CD4-positive, CD25-positive, alpha-beta regulatory T cell (primary cell): ENCODE results near the gene IFI44L. TPM values are rescaled to one million over a fixed set of nuclear protein-coding genes. Genes with fewer than 3 reads are reported as not detected.

Experiments used
- ATAC-seq, 2 donors: fragments of 150-1000 bp; cut with Tn5 transposase; one replicate each; pipeline ENCODE4 v1.10.0; 2021; ENCODE audit warnings: low read depth in 2 of 2, moderate number of reproducible peaks in 2 of 2, moderate library complexity in 1 of 2
- DNase-seq, 3 donors: peaks; one replicate each; pipeline versions ENCODE4 v3.0.0 to v3.0.0-alpha.2; 2012 to 2022; ENCODE audit warnings: mixed read lengths in 1 of 3
- H3K27ac ChIP-seq: one replicate; pipeline ENCODE4 v1.7.0; 2013; ENCODE audit warnings: mild to moderate bottlenecking, low read length; ENCODE audit not compliant: insufficient read depth, poor library complexity, severe bottlenecking
- H3K27me3 ChIP-seq: one replicate; pipeline ENCODE4 v1.7.0; 2013; ENCODE audit warnings: low read length; ENCODE audit not compliant: control insufficient read depth, insufficient read depth
- H3K36me3 ChIP-seq: one replicate; pipeline ENCODE4 v1.7.0; 2013; ENCODE audit warnings: mild to moderate bottlenecking, low read length, moderate library complexity; ENCODE audit not compliant: control insufficient read depth, insufficient read depth
- H3K4me1 ChIP-seq: 2 replicates; pipeline ENCODE4 v1.7.0; 2013; ENCODE audit warnings: mild to moderate bottlenecking, low read length; ENCODE audit not compliant: insufficient read depth, control insufficient read depth, poor library complexity, severe bottlenecking
- H3K4me3 ChIP-seq: one replicate; pipeline ENCODE4 v1.7.0; 2013; ENCODE audit warnings: low read depth, mild to moderate bottlenecking, low read length, moderate library complexity
- H3K9me3 ChIP-seq, 2 experiments: 1 replicate in 1 of 2; 2 replicates in 1 of 2; pipeline ENCODE4 v1.7.0; 2013; ENCODE audit warnings: low read length in 2 of 2, mild to moderate bottlenecking in 1 of 2, moderate library complexity in 1 of 2; ENCODE audit not compliant: control insufficient read depth in 2 of 2
- H3K27ac Mint-ChIP-seq, 3 donors: one replicate each; pipeline ENCODE4 v1.8.0; 2020 to 2022; ENCODE audit warnings: mild to moderate bottlenecking in 3 of 3, mixed read lengths in 3 of 3, moderate library complexity in 2 of 3
- H3K27me3 Mint-ChIP-seq: one replicate; pipeline ENCODE4 v1.8.0; 2022; ENCODE audit warnings: mild to moderate bottlenecking, mixed read lengths
- H3K36me3 Mint-ChIP-seq: one replicate; pipeline ENCODE4 v1.8.0; 2020; ENCODE audit warnings: mixed read lengths
- H3K4me1 Mint-ChIP-seq, 4 donors: one replicate each; pipeline ENCODE4 v1.8.0; 2020 to 2022; ENCODE audit warnings: mixed read lengths in 4 of 4, mild to moderate bottlenecking in 1 of 4
- H3K4me3 Mint-ChIP-seq, 4 donors: one replicate each; pipeline ENCODE4 v1.8.0; 2020 to 2022; ENCODE audit warnings: mild to moderate bottlenecking in 4 of 4, mixed read lengths in 4 of 4, moderate library complexity in 3 of 4
- H3K9me3 Mint-ChIP-seq, 7 donors: one replicate each; pipeline ENCODE4 v1.8.0; 2020 to 2022; ENCODE audit warnings: mixed read lengths in 7 of 7, mild to moderate bottlenecking in 3 of 7, moderate library complexity in 2 of 7
- polyA plus RNA-seq, 4 donors: library from polyadenylated mRNA; unstranded; fragments of 300-500 nt; fragmentation: Illumina TruSeq; gene quantifications; one replicate each; pipeline ENCODE4 v1.2.3, GENCODE V29; 2021
- total RNA-seq: library from RNA; stranded (reverse); gene quantifications from one replicate; pipeline ENCODE4 v1.2.3, GENCODE V29; 2022

IFI44L gene
- total and polyA plus RNA-seq, 5 donors from 2014 or later = 1.4 to 19.1 (median 3.6) TPM

GRCh38 chr1:78676347-78676982 lies 56.2 kb downstream of the IFI44L start:
- H3K4me3 ChIP-seq = no peak overlapping the region
- Mint-ChIP-seq H3K9me3 (peaks cover 0 to 2% (median 0%) of the 10 kb centered on the region in 7 donors), H3K4me1 (peaks cover 0 to 3% (median 0%) of the 10 kb centered on the region in 4 donors), H3K36me3 (no peaks in the 10 kb centered on the region), H3K27ac (no peak overlapping the region), H3K27me3 (no peaks in the 10 kb centered on the region), H3K4me3 (no peak overlapping the region)
- H3K36me3 ChIP-seq = no peaks in the 10 kb centered on the region
- DNase-seq (peak; percentile 34 to 79 (median 63)), ATAC-seq (peak in 1 of 2 donors; percentile 44)
- no peaks in the 10 kb centered on the region for H3K9me3 ChIP-seq
- H3K27ac ChIP-seq = no peak overlapping the region
- no peaks in the 10 kb centered on the region for H3K27me3 ChIP-seq
- H3K4me1 ChIP-seq = no peaks in the 10 kb centered on the region

- Histone ChIP-seq H3K27ac (no peak overlapping the region), H3K27me3 (no peaks in the 10 kb centered on the region), H3K4me3 (no peak overlapping the region), H3K4me1 (no peaks in the 10 kb centered on the region), H3K9me3 (no peaks in the 10 kb centered on the region), H3K36me3 (no peaks in the 10 kb centered on the region)
- no peak for DNase-seq
- Mint-ChIP-seq H3K27me3 (no peaks in the 10 kb centered on the region), H3K4me3 (no peak overlapping the region), H3K4me1 (no peaks in the 10 kb centered on the region), H3K27ac (no peak overlapping the region), H3K36me3 (no peaks in the 10 kb centered on the region), H3K9me3 (peaks cover 0 to 2% (median 0%) of the 10 kb centered on the region in 7 donors)
- ATAC-seq = no peak
Observed at GRCh38 chr1:78676993-78677392, 56.7 kb downstream of the IFI44L start.

GRCh38 chr1:78677788-78678187 lies 57.5 kb downstream of the IFI44L start:
- Mint-ChIP-seq H3K27me3 (no peaks in the 10 kb centered on the region), H3K4me3 (no peak overlapping the region), H3K36me3 (no peaks in the 10 kb centered on the region), H3K27ac (no peak overlapping the region), H3K4me1 (no peaks in the 10 kb centered on the region), H3K9me3 (peaks cover 0 to 2% (median 0%) of the 10 kb centered on the region in 7 donors)
- ATAC-seq (no peak), DNase-seq (no peak)
- H3K27me3 ChIP-seq = no peaks in the 10 kb centered on the region
- no peak overlapping the region for H3K4me3 ChIP-seq
- no peaks in the 10 kb centered on the region for H3K4me1 ChIP-seq
- no peaks in the 10 kb centered on the region for H3K36me3 ChIP-seq
- H3K9me3 ChIP-seq = no peaks in the 10 kb centered on the region
- no peak overlapping the region for H3K27ac ChIP-seq

- no peak overlapping the region for H3K4me3 ChIP-seq
- no peaks in the 10 kb centered on the region for H3K4me1 ChIP-seq
- no peaks in the 10 kb centered on the region for H3K27me3 Mint-ChIP-seq
- no peak overlapping the region for H3K27ac Mint-ChIP-seq
- H3K4me3 Mint-ChIP-seq = no peak overlapping the region
- DNase-seq (peak in 1 of 3 donors; percentile 31), ATAC-seq (peak in 1 of 2 donors; percentile 29)
- H3K4me1 Mint-ChIP-seq = no peaks in the 10 kb centered on the region
- H3K36me3 Mint-ChIP-seq = no peaks in the 10 kb centered on the region
- no peaks in the 10 kb centered on the region for H3K27me3 ChIP-seq
- no peaks in the 10 kb centered on the region for H3K36me3 ChIP-seq
- H3K9me3 Mint-ChIP-seq = peaks cover 0 to 2% (median 0%) of the 10 kb centered on the region in 7 donors
- no peak overlapping the region for H3K27ac ChIP-seq
- H3K9me3 ChIP-seq = no peaks in the 10 kb centered on the region
Observed at GRCh38 chr1:78678324-78678723, 58.1 kb downstream of the IFI44L start.

- ATAC-seq = no peak
- Histone ChIP-seq H3K36me3 (no peaks in the 10 kb centered on the region), H3K27me3 (peaks cover 5% of the 10 kb centered on the region)
Observed at GRCh38 chr1:78681265-78681664, 61.0 kb downstream of the IFI44L start.

GRCh38 chr1:78682496-78682895 lies 62.2 kb downstream of the IFI44L start:
- ATAC-seq = no peak
- Histone ChIP-seq H3K27ac (no peak overlapping the region), H3K27me3 (peaks cover 5% of the 10 kb centered on the region), H3K4me1 (no peaks in the 10 kb centered on the region), H3K4me3 (no peak overlapping the region), H3K9me3 (no peaks in the 10 kb centered on the region), H3K36me3 (no peaks in the 10 kb centered on the region)
- no peak for DNase-seq
- H3K36me3 Mint-ChIP-seq = no peaks in the 10 kb centered on the region
- no peaks in the 10 kb centered on the region for H3K4me1 Mint-ChIP-seq
- no peak overlapping the region for H3K4me3 Mint-ChIP-seq
- H3K9me3 Mint-ChIP-seq = peaks cover 0 to 2% (median 0%) of the 10 kb centered on the region in 7 donors
- peaks cover 4% of the 10 kb centered on the region for H3K27me3 Mint-ChIP-seq
- H3K27ac Mint-ChIP-seq = no peak overlapping the region

More at GRCh38 chr1:78681265-78681664, 61.0 kb downstream of the IFI44L start:
- Mint-ChIP-seq H3K36me3 (no peaks in the 10 kb centered on the region), H3K4me1 (no peaks in the 10 kb centered on the region), H3K9me3 (peaks cover 0 to 2% (median 0%) of the 10 kb centered on the region in 7 donors), H3K27me3 (no peaks in the 10 kb centered on the region), H3K4me3 (no peak overlapping the region), H3K27ac (no peak overlapping the region)
- DNase-seq = no peak
- H3K4me3 ChIP-seq = no peak overlapping the region
- H3K27ac ChIP-seq = no peak overlapping the region
- no peaks in the 10 kb centered on the region for H3K9me3 ChIP-seq
- H3K4me1 ChIP-seq = no peaks in the 10 kb centered on the region

GRCh38 chr1:78683079-78683478 lies 62.8 kb downstream of the IFI44L start:
- ATAC-seq (no peak), DNase-seq (no peak)
- Histone ChIP-seq H3K27me3 (peaks cover 5% of the 10 kb centered on the region), H3K9me3 (no peaks in the 10 kb centered on the region), H3K4me3 (no peak overlapping the region), H3K36me3 (no peaks in the 10 kb centered on the region), H3K27ac (no peak overlapping the region), H3K4me1 (no peaks in the 10 kb centered on the region)
- Mint-ChIP-seq H3K9me3 (peaks cover 0 to 2% (median 0%) of the 10 kb centered on the region in 7 donors), H3K36me3 (no peaks in the 10 kb centered on the region), H3K4me3 (no peak overlapping the region), H3K27me3 (peaks cover 4% of the 10 kb centered on the region), H3K4me1 (no peaks in the 10 kb centered on the region), H3K27ac (no peak overlapping the region)

GRCh38 chr1:78687315-78687714 lies 67.1 kb downstream of the IFI44L start:
- H3K9me3 ChIP-seq = no peaks in the 10 kb centered on the region
- no peak overlapping the region for H3K27ac ChIP-seq
- H3K36me3 Mint-ChIP-seq = no peaks in the 10 kb centered on the region
- H3K4me1 Mint-ChIP-seq = no peaks in the 10 kb centered on the region
- peaks cover 5% of the 10 kb centered on the region for H3K27me3 ChIP-seq
- H3K27ac Mint-ChIP-seq = no peak overlapping the region
- DNase-seq = no peak
- no peak overlapping the region for H3K4me3 ChIP-seq
- H3K4me1 ChIP-seq = no peaks in the 10 kb centered on the region
- H3K27me3 Mint-ChIP-seq = peaks cover 10% of the 10 kb centered on the region
- H3K36me3 ChIP-seq = no peaks in the 10 kb centered on the region
- no peak for ATAC-seq
- H3K4me3 Mint-ChIP-seq = no peak overlapping the region
- peaks cover 0 to 3% (median 0%) of the 10 kb centered on the region in 7 donors for H3K9me3 Mint-ChIP-seq
